Progenitor cell of endocrine pancreas (in vitro differentiated cells): ENCODE measurements around the gene SIPA1L3. TPM values are rescaled to one million over a fixed set of nuclear protein-coding genes. Genes with fewer than 3 reads are reported as not detected.
A peak's percentile ranks its signal among the peaks of the same experiment; 100 is the strongest.

Source experiments
- DNase-seq: peaks from one replicate; pipeline ENCODE4 v3.0.0; 2021; ENCODE audit warnings: low spot score; ENCODE audit not compliant: unreplicated experiment
- H3K27ac Mint-ChIP-seq: 2 replicates; pipeline ENCODE4 v1.8.0; 2021; ENCODE audit warnings: mild to moderate bottlenecking, moderate library complexity, mixed read lengths
- H3K27me3 Mint-ChIP-seq: 2 replicates; pipeline ENCODE4 v1.8.0; 2021; ENCODE audit warnings: mixed read lengths
- H3K36me3 Mint-ChIP-seq: 2 replicates; pipeline ENCODE4 v1.8.0; 2022; ENCODE audit warnings: mixed read lengths; ENCODE audit not compliant: insufficient read depth
- H3K4me1 Mint-ChIP-seq: 2 replicates; pipeline ENCODE4 v1.8.0; 2021; ENCODE audit warnings: low read depth, mixed read lengths
- H3K4me3 Mint-ChIP-seq: 2 replicates; pipeline ENCODE4 v1.8.0; 2021; ENCODE audit warnings: low read depth, mild to moderate bottlenecking, moderate library complexity, mixed read lengths
- H3K9me3 Mint-ChIP-seq: 2 replicates; pipeline ENCODE4 v1.8.0; 2021; ENCODE audit warnings: low read depth, mixed read lengths
- CTCF ChIP-seq: fragments of 200-600 bp; sonication (generic); IDR thresholded peaks from one replicate; pipeline ENCODE4 v1.5.0; 2021; ENCODE audit warnings: antibody characterized with exemption, mild to moderate bottlenecking; ENCODE audit not compliant: unreplicated experiment
- total RNA-seq: library from RNA; stranded (reverse); gene quantifications from 2 replicates; pipeline ENCODE4 v1.2.1, GENCODE V29; 2021

SIPA1L3 gene
- total RNA-seq, 1 donor from 2014 or later, result 132 TPM

- Mint-ChIP-seq H3K4me1 (no peaks in the 10 kb centered on the region), H3K27me3 (no peaks in the 10 kb centered on the region), H3K36me3 (peaks cover 32% of the 10 kb centered on the region), H3K27ac (peak overlapping the region; percentile 41), H3K9me3 (no peaks in the 10 kb centered on the region), H3K4me3 (no peak overlapping the region)
- DNase-seq, result peak; percentile 38
- TF ChIP-seq CTCF, result peak; percentile 68
These were observed 235.4 kb downstream of the SIPA1L3 start for GRCh38 chr19:38142176-38143035.

GRCh38 chr19:38143847-38144246 lies 236.8 kb downstream of the SIPA1L3 start:
- no peak for TF ChIP-seq CTCF
- no peaks in the 10 kb centered on the region for H3K27me3 Mint-ChIP-seq
- H3K36me3 Mint-ChIP-seq, result peaks cover 33% of the 10 kb centered on the region
- no peak overlapping the region for H3K4me3 Mint-ChIP-seq
- no peaks in the 10 kb centered on the region for H3K9me3 Mint-ChIP-seq
- no peak overlapping the region for H3K27ac Mint-ChIP-seq
- no peaks in the 10 kb centered on the region for H3K4me1 Mint-ChIP-seq
- no peak for DNase-seq

GRCh38 chr19:38144667-38145066 lies 237.7 kb downstream of the SIPA1L3 start:
- Mint-ChIP-seq H3K27me3 (no peaks in the 10 kb centered on the region), H3K36me3 (peaks cover 29% of the 10 kb centered on the region), H3K4me1 (no peaks in the 10 kb centered on the region), H3K9me3 (no peaks in the 10 kb centered on the region), H3K27ac (peak overlapping the region; percentile 67), H3K4me3 (no peak overlapping the region)
- no peak for TF ChIP-seq CTCF
- no peak for DNase-seq

- peaks cover 27% of the 10 kb centered on the region for H3K36me3 Mint-ChIP-seq
These were observed 238.6 kb downstream of the SIPA1L3 start for GRCh38 chr19:38145623-38146022.

GRCh38 chr19:38148337-38148736 lies 241.3 kb downstream of the SIPA1L3 start:
- no peaks in the 10 kb centered on the region for H3K9me3 Mint-ChIP-seq
- H3K27ac Mint-ChIP-seq, result no peak overlapping the region
- H3K27me3 Mint-ChIP-seq, result no peaks in the 10 kb centered on the region
- no peak overlapping the region for H3K4me3 Mint-ChIP-seq
- TF ChIP-seq CTCF, result no peak
- peaks cover 26% of the 10 kb centered on the region for H3K36me3 Mint-ChIP-seq
- DNase-seq, result no peak
- no peaks in the 10 kb centered on the region for H3K4me1 Mint-ChIP-seq

More at GRCh38 chr19:38145623-38146022, 238.6 kb downstream of the SIPA1L3 start:
- H3K27me3 Mint-ChIP-seq, result no peaks in the 10 kb centered on the region
- no peak overlapping the region for H3K27ac Mint-ChIP-seq
- DNase-seq, result no peak
- H3K9me3 Mint-ChIP-seq, result no peaks in the 10 kb centered on the region
- H3K4me3 Mint-ChIP-seq, result no peak overlapping the region
- no peak for TF ChIP-seq CTCF
- H3K4me1 Mint-ChIP-seq, result no peaks in the 10 kb centered on the region
